ENCODE data around the gene KCNMA1. TPM values are rescaled to one million over a fixed set of nuclear protein-coding genes. Genes with fewer than 3 reads are reported as not detected.

KCNMA1 gene
- polyA plus RNA-seq, 1 donor from 2014 or later: 60.8 TPM

- Histone ChIP-seq H3K36me3 (ENCODE audit: insufficient read depth, low read length) (no peaks in the 10 kb centered on the region), H3K27ac (ENCODE audit: low read length) (no peak overlapping the region), H3K4me3 (ENCODE audit: low read length) (no peak overlapping the region), H2AFZ (ENCODE audit: low read depth, low read length) (no peak overlapping the region), H3K9me3 (ENCODE audit: low read length) (no peaks in the 10 kb centered on the region), H3K4me2 (ENCODE audit: low read length) (no peak overlapping the region), H3K9ac (ENCODE audit: low read length) (no peak overlapping the region), H3F3A (ENCODE audit: insufficient read depth, low read length, poor library complexity, severe bottlenecking) (no peaks in the 10 kb centered on the region), H4K20me1 (ENCODE audit: insufficient read depth) (no peaks in the 10 kb centered on the region), H3K79me2 (replicated peaks; ENCODE audit: insufficient read depth, low read length) (no peaks in the 10 kb centered on the region), H3K27me3 (ENCODE audit: insufficient read depth, low read depth, low read length) (no peaks in the 10 kb centered on the region), H3K9me2 (ENCODE audit: insufficient read depth, low read length) (no peaks in the 10 kb centered on the region)
- TF ChIP-seq EZH2 (IDR thresholded peaks at IDR 0.05; ENCODE audit: borderline replicate concordance, insufficient read depth, low read length, poor library complexity, severe bottlenecking) (no peak), SMC3 (conservative IDR thresholded peaks at IDR 0.05; ENCODE audit: poor library complexity) (no peak), RAD21 (conservative IDR thresholded peaks at IDR 0.05) (no peak), REST (IDR thresholded peaks at IDR 0.05; ENCODE audit: borderline replicate concordance) (no peak), EP300 (conservative IDR thresholded peaks at IDR 0.05; ENCODE audit: poor library complexity, severe bottlenecking) (no peak), CTCF (IDR thresholded peaks at IDR 0.05; ENCODE audit: poor library complexity, severe bottlenecking) (no peak), POLR2AphosphoS5 (IDR thresholded peaks at IDR 0.05) (no peak), MXI1 (conservative IDR thresholded peaks at IDR 0.05; ENCODE audit: poor library complexity, severe bottlenecking) (no peak), TAF1 (IDR thresholded peaks at IDR 0.05; ENCODE audit: low read depth) (no peak)
Observed at GRCh38 chr10:77560471-77560870, 77.1 kb downstream of the KCNMA1 start.

- H3K27me3 ChIP-seq (ENCODE audit: insufficient read depth, low read depth, low read length): no peaks in the 10 kb centered on the region
- TF ChIP-seq TAF1 (IDR thresholded peaks at IDR 0.05; ENCODE audit: low read depth) (no peak), RAD21 (conservative IDR thresholded peaks at IDR 0.05) (no peak), POLR2AphosphoS5 (IDR thresholded peaks at IDR 0.05) (no peak), MXI1 (conservative IDR thresholded peaks at IDR 0.05; ENCODE audit: poor library complexity, severe bottlenecking) (no peak), REST (IDR thresholded peaks at IDR 0.05; ENCODE audit: borderline replicate concordance) (no peak), EZH2 (IDR thresholded peaks at IDR 0.05; ENCODE audit: borderline replicate concordance, insufficient read depth, low read length, poor library complexity, severe bottlenecking) (no peak), EP300 (conservative IDR thresholded peaks at IDR 0.05; ENCODE audit: poor library complexity, severe bottlenecking) (no peak), SMC3 (conservative IDR thresholded peaks at IDR 0.05; ENCODE audit: poor library complexity) (no peak), CTCF (IDR thresholded peaks at IDR 0.05; ENCODE audit: poor library complexity, severe bottlenecking) (no peak)
- H3K9me2 ChIP-seq (ENCODE audit: insufficient read depth, low read length): no peaks in the 10 kb centered on the region
- no peaks in the 10 kb centered on the region for H3K79me2 ChIP-seq (replicated peaks; ENCODE audit: insufficient read depth, low read length)
- no peaks in the 10 kb centered on the region for H3F3A ChIP-seq (ENCODE audit: insufficient read depth, low read length, poor library complexity, severe bottlenecking)
- no peaks in the 10 kb centered on the region for H4K20me1 ChIP-seq (ENCODE audit: insufficient read depth)
- H3K4me3 ChIP-seq (ENCODE audit: low read length): no peak overlapping the region
- no peak overlapping the region for H2AFZ ChIP-seq (ENCODE audit: low read depth, low read length)
- no peak overlapping the region for H3K4me2 ChIP-seq (ENCODE audit: low read length)
- H3K27ac ChIP-seq (ENCODE audit: low read length): no peak overlapping the region
- no peaks in the 10 kb centered on the region for H3K9me3 ChIP-seq (ENCODE audit: low read length)
- H3K36me3 ChIP-seq (ENCODE audit: insufficient read depth, low read length): no peaks in the 10 kb centered on the region
- no peak overlapping the region for H3K9ac ChIP-seq (ENCODE audit: low read length)
Observed at GRCh38 chr10:77560052-77560451, 77.6 kb downstream of the KCNMA1 start.

Measured in neural cell (in vitro differentiated cells).